WTC11 (cell line): ENCODE data around the gene STIMATE.

Experiments
- CBFB ChIP-seq: sonication (generic); formaldehyde crosslinking; IDR thresholded peaks from 2 replicates; pipeline ENCODE4 v1.8.1; 2022; ENCODE audit warnings: mild to moderate bottlenecking, low read depth, missing genetic modification reagents
- ELF4 ChIP-seq: sonication (generic); formaldehyde crosslinking; IDR thresholded peaks from 2 replicates; pipeline ENCODE4 v1.8.1; 2022; ENCODE audit warnings: low read depth, mild to moderate bottlenecking, moderate library complexity, missing genetic modification reagents
- ETV6 ChIP-seq: sonication (generic); formaldehyde crosslinking; IDR thresholded peaks from 2 replicates; pipeline ENCODE4 v1.8.1; 2022; ENCODE audit warnings: mild to moderate bottlenecking, missing genetic modification reagents
- GRHL2 ChIP-seq: fragments of 250-450 bp; sonication (Bioruptor Pico); IDR thresholded peaks from 2 replicates; pipeline ENCODE4 v1.8.0; 2022; ENCODE audit warnings: mild to moderate bottlenecking, moderate library complexity; ENCODE audit not compliant: insufficient replicate concordance, severe bottlenecking
- PRRX2 ChIP-seq: fragments of 250-450 bp; sonication (Bioruptor Pico); IDR thresholded peaks from 2 replicates; pipeline ENCODE4 v1.8.0; 2021; ENCODE audit warnings: mild to moderate bottlenecking
- ZNF121 ChIP-seq: sonication (generic); formaldehyde crosslinking; IDR thresholded peaks from 2 replicates; pipeline ENCODE4 v1.8.0; 2023; ENCODE audit warnings: missing genetic modification reagents
- TF ChIP-seq, protein P1 (sequence below): fragments of 200-600 bp; IDR thresholded peaks from 2 replicates; pipeline ENCODE4 v1.8.0; 2022; ENCODE audit warnings: antibody characterized with exemption
- TF ChIP-seq, protein P2 (sequence below): fragments of 250-450 bp; sonication (Bioruptor Pico); IDR thresholded peaks from 2 replicates; pipeline ENCODE4 v2.1.2; 2022; ENCODE audit warnings: mild to moderate bottlenecking, moderate library complexity

DNA sequence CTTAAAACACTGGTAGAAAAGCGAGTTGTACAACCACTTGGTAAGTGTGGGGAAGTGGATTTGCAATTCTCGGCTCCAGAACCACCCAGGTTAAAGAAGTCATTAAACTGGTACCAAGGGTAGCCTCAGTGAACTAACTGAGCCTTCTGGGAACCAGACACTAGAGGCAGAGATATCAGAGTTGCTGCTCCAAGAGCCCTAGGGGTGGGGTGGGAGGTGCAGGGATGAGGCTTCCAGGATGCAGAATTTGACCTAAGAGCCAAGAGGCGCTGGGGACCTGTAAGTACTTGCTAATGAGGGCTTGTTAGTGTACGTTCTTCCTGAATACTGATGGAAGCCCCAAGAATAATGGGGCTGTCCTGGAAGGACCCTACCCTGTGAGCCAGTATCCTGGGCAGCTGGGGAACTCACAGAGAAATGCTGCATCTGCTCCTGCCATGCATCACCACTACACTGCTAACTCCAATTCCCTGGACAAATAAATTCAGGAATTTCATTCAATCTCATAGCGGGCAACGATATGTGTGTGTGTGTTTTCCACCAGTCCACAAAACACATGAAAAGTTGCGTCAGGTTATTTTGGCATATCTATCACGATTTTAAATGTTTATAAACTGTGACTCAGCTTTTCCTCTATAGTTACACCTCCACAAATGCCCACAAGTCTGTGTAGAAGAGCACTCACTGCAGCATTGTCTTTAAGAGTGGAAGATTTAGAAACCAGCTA is 23.8 kb downstream of the STIMATE start:
- TF ChIP-seq, protein P1, sequence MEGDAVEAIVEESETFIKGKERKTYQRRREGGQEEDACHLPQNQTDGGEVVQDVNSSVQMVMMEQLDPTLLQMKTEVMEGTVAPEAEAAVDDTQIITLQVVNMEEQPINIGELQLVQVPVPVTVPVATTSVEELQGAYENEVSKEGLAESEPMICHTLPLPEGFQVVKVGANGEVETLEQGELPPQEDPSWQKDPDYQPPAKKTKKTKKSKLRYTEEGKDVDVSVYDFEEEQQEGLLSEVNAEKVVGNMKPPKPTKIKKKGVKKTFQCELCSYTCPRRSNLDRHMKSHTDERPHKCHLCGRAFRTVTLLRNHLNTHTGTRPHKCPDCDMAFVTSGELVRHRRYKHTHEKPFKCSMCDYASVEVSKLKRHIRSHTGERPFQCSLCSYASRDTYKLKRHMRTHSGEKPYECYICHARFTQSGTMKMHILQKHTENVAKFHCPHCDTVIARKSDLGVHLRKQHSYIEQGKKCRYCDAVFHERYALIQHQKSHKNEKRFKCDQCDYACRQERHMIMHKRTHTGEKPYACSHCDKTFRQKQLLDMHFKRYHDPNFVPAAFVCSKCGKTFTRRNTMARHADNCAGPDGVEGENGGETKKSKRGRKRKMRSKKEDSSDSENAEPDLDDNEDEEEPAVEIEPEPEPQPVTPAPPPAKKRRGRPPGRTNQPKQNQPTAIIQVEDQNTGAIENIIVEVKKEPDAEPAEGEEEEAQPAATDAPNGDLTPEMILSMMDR: no peak
- TF ChIP-seq ZNF121 (CRISPR knock-in tag) (no peak), GRHL2 (CRISPR knock-in tag) (no peak), ETV6 (CRISPR knock-in tag) (no peak), PRRX2 (CRISPR knock-in tag) (no peak), ELF4 (CRISPR knock-in tag) (no peak), CBFB (no peak)
- TF ChIP-seq, protein P2, sequence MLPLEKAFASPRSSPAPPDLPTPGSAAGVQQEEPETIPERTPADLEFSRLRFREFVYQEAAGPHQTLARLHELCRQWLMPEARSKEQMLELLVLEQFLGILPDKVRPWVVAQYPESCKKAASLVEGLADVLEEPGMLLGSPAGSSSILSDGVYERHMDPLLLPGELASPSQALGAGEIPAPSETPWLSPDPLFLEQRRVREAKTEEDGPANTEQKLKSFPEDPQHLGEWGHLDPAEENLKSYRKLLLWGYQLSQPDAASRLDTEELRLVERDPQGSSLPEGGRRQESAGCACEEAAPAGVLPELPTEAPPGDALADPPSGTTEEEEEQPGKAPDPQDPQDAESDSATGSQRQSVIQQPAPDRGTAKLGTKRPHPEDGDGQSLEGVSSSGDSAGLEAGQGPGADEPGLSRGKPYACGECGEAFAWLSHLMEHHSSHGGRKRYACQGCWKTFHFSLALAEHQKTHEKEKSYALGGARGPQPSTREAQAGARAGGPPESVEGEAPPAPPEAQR (CRISPR knock-in tag): no peak
